PFSK-1 (cell line): ENCODE data around the gene NES.

Source experiments
- SIN3A ChIP-seq: IDR thresholded peaks from 2 replicates; pipeline ENCODE4 v1.6.1; 2012; ENCODE audit warnings: mild to moderate bottlenecking, low read length, moderate library complexity, borderline replicate concordance; ENCODE audit not compliant: insufficient read depth
- TAF1 ChIP-seq: IDR thresholded peaks from 2 replicates; pipeline ENCODE4 v1.6.1; 2012; ENCODE audit warnings: low read length, control low read depth, borderline replicate concordance; ENCODE audit not compliant: insufficient read depth

DNA sequence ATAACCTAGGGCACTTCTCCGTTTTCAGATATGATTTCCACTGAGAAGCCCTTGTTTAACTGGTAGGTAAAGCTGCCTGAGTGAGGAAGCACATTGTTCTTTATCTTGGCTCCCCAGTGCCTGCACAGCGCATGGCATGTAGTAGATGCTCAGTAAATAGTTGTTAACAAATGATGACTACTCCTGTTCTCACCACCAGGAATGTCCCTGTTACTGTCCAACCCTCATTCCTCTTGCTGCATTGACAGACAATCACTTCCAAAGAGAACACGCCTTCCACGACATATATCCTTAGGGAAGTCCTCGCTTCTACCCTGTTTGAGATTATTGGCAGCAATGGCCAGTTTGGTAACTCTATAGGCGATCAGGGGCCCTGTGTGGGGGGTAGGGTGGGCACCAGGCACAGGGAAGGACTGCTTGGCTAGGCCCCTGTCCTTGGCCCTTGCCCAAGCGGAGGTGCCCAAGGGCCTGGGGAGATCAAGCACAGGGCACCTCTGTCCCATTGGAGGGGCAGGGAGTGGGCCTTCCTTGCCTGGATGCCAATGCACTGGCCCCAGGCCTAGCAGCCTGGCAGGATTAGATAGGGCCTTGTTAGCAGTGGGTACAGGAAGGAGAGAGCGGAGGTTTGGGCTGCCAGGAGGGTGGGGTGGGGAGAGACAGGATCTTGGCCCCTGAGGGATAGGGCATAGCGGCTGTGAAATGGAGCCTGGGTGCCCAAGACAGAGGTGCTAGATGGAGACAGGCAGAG lies 10.2 kb downstream of the NES start:
- TF ChIP-seq SIN3A (no peak), TAF1 (no peak)
